NT2/D1 (cell line): ENCODE measurements around the gene SLC17A4.

Experiments used
- SUZ12 ChIP-seq: IDR thresholded peaks from 2 replicates; pipeline ENCODE4 v1.6.1; 2011; ENCODE audit not compliant: insufficient read length, insufficient read depth; ENCODE audit errors: extremely low read depth
- YY1 ChIP-seq: IDR thresholded peaks from 2 replicates; pipeline ENCODE4 v1.6.1; 2011; ENCODE audit not compliant: insufficient read length, insufficient read depth
- ZNF274 ChIP-seq: IDR thresholded peaks from 2 replicates; pipeline ENCODE4 v1.6.1; 2011; ENCODE audit warnings: mild to moderate bottlenecking, low read depth, low read length

GRCh38 chr6:25753079-25753478 lies 1.5 kb upstream of the SLC17A4 start:
- TF ChIP-seq ZNF274 (no peak), SUZ12 (no peak), YY1 (no peak)
